Hindlimb muscle (tissue), 1 donor: ENCODE measurements around the gene ZNF354C. TPM values are rescaled to one million over a fixed set of nuclear protein-coding genes. Genes with fewer than 3 reads are reported as not detected.
"Not testable (repeated sequence)": the region's sequence is repeated elsewhere in the genome, so short reads cannot be mapped to it uniquely, and the experiment has no call there.

Experiments
- DNase-seq: peaks from one replicate; pipeline ENCODE4 v3.0.0-alpha.2; 2013
- polyA plus RNA-seq: library from polyadenylated mRNA; unstranded; fragments of 120-200 nt; gene quantifications from one replicate; pipeline ENCODE4 v1.2.1, GENCODE V29; 2013; ENCODE audit not compliant: insufficient read length

The ZNF354C gene
- polyA plus RNA-seq, result 6.7 TPM

DNA sequence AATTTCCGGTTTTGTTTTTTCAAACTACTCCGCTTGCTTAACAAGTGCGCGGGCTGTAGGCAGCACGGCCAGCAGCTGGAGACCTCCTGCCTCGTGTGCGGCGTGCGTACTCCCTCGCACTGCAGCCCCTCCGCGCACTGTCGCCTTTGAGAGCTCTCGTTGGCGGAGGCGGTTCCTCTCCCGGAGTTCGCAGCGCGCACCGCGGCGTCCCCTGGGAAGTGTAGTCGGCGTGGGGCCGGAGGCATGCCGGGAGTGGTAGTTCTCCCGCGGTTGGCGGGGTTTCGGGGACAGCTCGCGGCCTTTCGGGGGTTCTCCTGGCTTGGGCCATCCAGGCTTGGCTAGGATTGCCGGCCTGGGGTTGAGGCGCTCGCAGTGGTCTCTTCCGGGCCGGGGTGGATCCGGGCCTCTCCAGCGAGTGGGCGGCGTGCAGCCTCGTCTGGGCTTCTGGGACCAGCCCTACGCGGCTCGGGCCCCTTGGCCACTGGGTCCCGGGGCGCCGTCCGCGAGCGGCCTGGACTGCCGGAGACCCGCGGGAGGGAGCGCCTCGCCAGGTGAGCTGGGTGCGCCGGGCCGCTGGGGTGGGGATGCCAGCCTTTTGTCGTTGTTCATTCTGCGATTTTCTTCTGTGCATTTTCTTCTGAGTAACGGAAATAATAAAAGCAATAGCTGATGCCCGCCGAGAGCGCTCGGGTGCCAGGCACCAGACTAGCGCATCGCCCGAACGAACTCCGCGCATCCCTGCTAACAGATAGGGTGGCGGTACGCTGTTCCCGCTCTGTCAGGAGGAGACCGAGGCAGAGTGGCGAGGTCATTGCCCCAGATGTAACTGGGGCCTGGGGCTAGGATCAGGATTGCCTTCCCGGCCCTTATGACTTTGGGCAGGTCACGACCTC, at the start of gene ZNF354C:
TSS of gene ZNF354C (plus strand) at position 258 of the 893 bp plus-strand sequence. CDS start 1,696 bp downstream, outside the sequence.
- DNase-seq, result peak; percentile 94

GRCh38 chr5:179023528-179024189, 36.5 kb upstream of the ZNF354C start, which contains the start of gene ZNF879:
TSS of gene ZNF879 (plus strand) at chr5:179023804. CDS start at chr5:179025005, 1,201 bp downstream.
- peak; percentile 97 for DNase-seq

GRCh38 chr5:179033004-179033580, 27.1 kb upstream of the ZNF354C start:
- DNase-seq, result no peak

- no peak for DNase-seq
These were observed 15.4 kb upstream of the ZNF354C start for GRCh38 chr5:179044765-179045164.

- DNase-seq, result no peak
These were observed 8.4 kb upstream of the ZNF354C start for GRCh38 chr5:179051784-179052183.

GRCh38 chr5:179054036-179054785, 6.0 kb upstream of the ZNF354C start:
- DNase-seq, result no peak

GRCh38 chr5:179054876-179055275, 5.3 kb upstream of the ZNF354C start:
- DNase-seq, result no peak

DNA sequence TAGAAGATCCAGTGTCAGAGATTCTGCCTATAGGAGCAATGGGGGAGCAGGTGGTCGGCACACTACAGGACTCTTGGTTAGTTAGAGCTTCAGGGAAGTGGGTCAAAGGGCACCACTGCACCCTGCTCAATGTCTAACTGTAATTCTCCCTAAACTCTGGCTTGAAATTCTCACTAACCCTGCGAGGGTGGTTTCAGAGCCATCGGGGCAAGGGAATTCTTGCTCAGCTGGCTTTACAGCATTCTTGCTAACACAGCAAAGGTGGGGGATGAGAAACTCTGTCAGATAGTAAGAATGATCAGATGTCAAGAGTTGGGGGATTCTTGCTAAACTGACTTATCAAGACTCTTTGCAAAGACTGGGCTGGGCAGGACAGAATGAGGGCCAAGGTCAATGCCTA, 4.7 kb upstream of the ZNF354C start:
- no peak for DNase-seq

GRCh38 chr5:179055841-179056240, 4.3 kb upstream of the ZNF354C start:
- DNase-seq, result no peak

- peak; percentile 9 for DNase-seq
These were observed 852 bp downstream of the ZNF354C start for GRCh38 chr5:179061025-179061424.

DNA sequence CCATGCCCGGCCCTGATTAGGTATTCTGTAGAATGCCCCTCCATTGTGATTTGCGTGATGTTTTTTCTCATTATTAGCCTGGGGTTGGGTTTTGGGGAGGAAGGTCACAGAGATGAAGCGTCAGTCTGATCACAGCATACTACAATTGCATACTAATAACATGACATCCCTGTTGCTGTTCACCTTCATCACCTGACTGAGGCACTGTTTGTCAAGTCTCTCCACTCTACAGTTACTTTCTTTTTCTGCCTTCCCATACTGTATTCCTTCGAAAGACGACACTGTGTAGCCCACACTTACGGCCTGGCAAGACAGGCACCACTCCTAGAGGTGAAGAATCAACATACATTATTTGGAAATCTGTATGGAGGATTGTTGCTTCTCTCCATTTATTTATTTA, 5.5 kb downstream of the ZNF354C start:
- DNase-seq, result no peak

GRCh38 chr5:179079165-179079987, 19.2 kb downstream of the ZNF354C start:
- no peak for DNase-seq

- no peak for DNase-seq
These were observed 20.6 kb downstream of the ZNF354C start for GRCh38 chr5:179080724-179081123.

GRCh38 chr5:179089502-179089901, 29.3 kb downstream of the ZNF354C start:
- DNase-seq, result no peak

DNA sequence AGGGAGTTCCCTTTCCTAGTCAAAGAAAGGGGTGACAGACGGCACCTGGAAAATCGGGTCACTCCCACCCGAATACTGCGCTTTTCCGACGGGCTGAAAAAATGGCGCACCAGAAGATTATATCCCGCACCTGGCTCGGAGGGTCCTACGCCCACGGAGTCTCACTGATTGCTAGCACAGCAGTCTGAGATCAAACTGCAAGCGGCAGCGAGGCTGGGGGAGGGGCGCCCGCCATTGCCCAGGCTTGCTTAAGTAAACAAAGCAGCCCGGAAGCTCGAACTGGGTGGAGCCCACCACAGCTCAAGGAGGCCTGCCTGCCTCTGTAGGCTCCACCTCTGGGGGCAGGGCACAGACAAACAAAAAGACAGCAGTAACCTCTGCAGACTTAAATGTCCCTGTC, 41.1 kb downstream of the ZNF354C start:
- DNase-seq, result not testable (repeated sequence)

GRCh38 chr5:179110528-179110927, 50.4 kb downstream of the ZNF354C start:
- no peak for DNase-seq

GRCh38 chr5:179111267-179112207, 51.4 kb downstream of the ZNF354C start:
- no peak for DNase-seq

DNA sequence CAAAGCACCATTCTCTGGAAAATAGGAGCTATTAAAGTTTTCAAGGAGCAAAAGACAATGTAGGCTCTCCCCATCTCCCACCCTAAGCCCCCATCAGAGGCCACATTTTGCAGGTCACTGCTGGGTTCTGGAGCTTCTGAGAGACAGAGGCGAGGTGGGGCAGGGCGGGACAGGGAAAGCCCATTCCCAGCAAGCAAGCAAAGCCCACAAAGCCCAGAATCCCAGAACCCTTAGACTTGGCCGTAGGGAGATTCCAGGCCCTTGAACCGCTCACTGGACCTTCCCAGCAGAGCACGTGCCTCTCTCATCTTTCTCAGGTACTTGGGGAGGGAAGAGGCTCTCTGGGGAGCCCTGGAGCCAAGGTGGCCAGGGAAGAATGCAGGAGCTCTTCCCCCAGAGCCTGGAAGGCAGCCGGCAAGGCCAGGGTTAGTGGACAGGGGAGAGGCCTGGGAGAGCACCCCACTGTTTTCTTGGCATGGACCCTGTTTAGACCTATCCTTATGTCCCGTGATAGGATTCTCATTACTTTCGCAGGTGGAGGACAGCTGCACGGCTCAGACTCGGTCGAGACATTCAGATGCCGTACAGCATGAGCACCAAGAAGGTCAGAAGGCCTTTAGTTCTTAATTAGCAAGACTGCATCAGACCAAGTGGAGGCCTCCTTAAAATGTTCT, 52.4 kb downstream of the ZNF354C start:
- DNase-seq, result no peak

DNA sequence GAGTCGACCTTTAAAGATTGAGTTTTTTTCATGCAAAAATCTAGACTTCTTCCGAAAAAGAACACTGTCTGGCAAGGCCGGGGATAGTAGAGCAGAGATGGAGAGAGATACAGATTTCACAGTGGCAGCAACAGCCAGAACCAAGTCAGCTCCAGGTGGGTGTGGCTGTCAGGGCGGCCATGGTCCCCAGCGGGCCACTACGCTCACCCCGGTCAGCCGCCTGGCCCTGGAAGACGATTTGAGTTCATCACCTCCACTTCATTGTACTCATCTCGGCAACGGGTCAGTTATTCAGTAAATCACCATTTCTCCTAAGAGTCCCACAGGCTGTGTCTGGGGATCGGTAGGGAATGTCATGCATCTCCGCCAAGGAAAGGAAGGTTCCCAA, 53.0 kb downstream of the ZNF354C start:
- DNase-seq, result no peak
